Hair follicle dermal papilla cell (primary cell): ENCODE data around the gene LIMS4. TPM values are rescaled to one million over a fixed set of nuclear protein-coding genes. Genes with fewer than 3 reads are reported as not detected.

Experiments used
- small RNA-seq: library from RNA; depleted of rRNA; stranded (forward); fragments of <200 nt; gene quantifications from one replicate; pipeline ENCODE3, GENCODE V24; 2012
- total RNA-seq: library from RNA; depleted of rRNA; stranded (reverse); fragments of >200 nt; gene quantifications from 2 replicates; pipeline ENCODE4 v1.2.3, GENCODE V29; 2012

The LIMS4 gene
- total RNA-seq = 0.65 TPM in 1 of 2 replicates, not detected in the other

GRCh38 chr2:110472171-110473058 is at the start of gene LIMS4:
Gene LIMS4, minus strand, starts transcription at chr2:110472816. Its CDS starts 38 bp downstream, at chr2:110472778.

Small RNAs within 50 kb of the gene (small RNA-seq; reads per million reads assigned to genes)
- not detected for gene AC108938.1

Other genes starting within 250 kb of the LIMS4 start
- 17.5 and 29.4 TPM in 2 replicates for gene RGPD6, start 104.4 kb upstream of the LIMS4 start, total RNA-seq
- 4.6 and 5.0 TPM in 2 replicates for gene BUB1, start 205.2 kb upstream of the LIMS4 start, total RNA-seq